Gastrocnemius medialis (tissue), 4 donors: ENCODE results near the gene CCDC47. TPM values are rescaled to one million over a fixed set of nuclear protein-coding genes. Genes with fewer than 3 reads are reported as not detected.

Experiments
- ATAC-seq, 2 donors: fragments of 150-250 bp; one replicate each; pipeline ENCODE4 v1.9.1; 2016
- DNase-seq, 2 donors: peaks; one replicate each; pipeline ENCODE4 v3.0.0-alpha.2; 2019
- H3K27ac ChIP-seq, 4 donors: fragments of 200-600 bp; sonication (generic); 1 replicate in 1 of 4; 2 replicates in 3 of 4; pipeline ENCODE4 v1.5.1; 2016 to 2018; ENCODE audit warnings: mild to moderate bottlenecking in 2 of 4, moderate library complexity in 1 of 4
- H3K27me3 ChIP-seq, 3 donors: fragments of 200-600 bp; sonication (generic) in 2 of 3; 1 replicate in 1 of 3; 2 replicates in 2 of 3; pipeline versions ENCODE4 v1.5.1 to v1.6.0; 2016 to 2019; ENCODE audit warnings: mild to moderate bottlenecking in 1 of 3, moderate library complexity in 1 of 3
- H3K36me3 ChIP-seq, 2 donors: fragments of 200-600 bp; sonication (generic) in 1 of 2; one replicate each; pipeline ENCODE4 v1.5.1; 2017 to 2018
- H3K4me1 ChIP-seq, 2 donors: fragments of 200-600 bp; sonication (generic) in 1 of 2; one replicate each; pipeline ENCODE4 v1.5.1; 2016 to 2017; ENCODE audit warnings: mild to moderate bottlenecking in 2 of 2
- H3K4me3 ChIP-seq, 4 donors: fragments of 200-600 bp; sonication (generic) in 3 of 4; 1 replicate in 1 of 4; 2 replicates in 3 of 4; pipeline ENCODE4 v1.5.1; 2016 to 2019; ENCODE audit warnings: mild to moderate bottlenecking in 2 of 4
- H3K9me3 ChIP-seq, 3 donors: fragments of 200-600 bp; sonication (generic) in 2 of 3; 1 replicate in 1 of 3; 2 replicates in 2 of 3; pipeline ENCODE4 v1.5.1; 2016 to 2019
- CTCF ChIP-seq, 5 experiments: fragments of 450-650 bp in 3 of 5; fragments of 200-600 bp in 2 of 5; sonication (generic) in 2 of 5; IDR thresholded peaks in 4 of 5; conservative IDR thresholded peaks in 1 of 5; 1 replicate in 4 of 5; 2 replicates in 1 of 5; pipeline ENCODE4 v1.5.1; 2016 to 2019; ENCODE audit warnings: antibody characterized with exemption in 5 of 5, mild to moderate bottlenecking in 3 of 5, moderate library complexity in 3 of 5
- POLR2A ChIP-seq, 2 donors: fragments of 450-650 bp; IDR thresholded peaks; one replicate each; pipeline ENCODE4 v1.6.1; 2017; ENCODE audit warnings: antibody characterized with exemption in 2 of 2, mild to moderate bottlenecking in 2 of 2, moderate library complexity in 2 of 2
- in situ Hi-C, 4 donors: fragments of 200-750 bp; cut with MboI; loops; one replicate each; pipeline versions ENCODE4 v1.15.0 to v1.8.0; 2017; ENCODE audit warnings: low sequenced_read_pairs in 4 of 4
- intact Hi-C: fragments of 100-400 bp; cut with DNase I; formaldehyde crosslinking; loops from one replicate; pipeline ENCODE4 v1.15.1; 2023; ENCODE audit warnings: low total_unique reads
- total RNA-seq, 4 donors: library from RNA; depleted of rRNA; stranded (reverse); fragments of >200 nt; gene quantifications; one replicate each; pipeline versions ENCODE4 v1.1.0 to v1.2.3, GENCODE V29; 2016

CCDC47 gene
- total RNA-seq, 4 donors from 2014 or later, result 81.0 to 110 (median 86.8) TPM

GRCh38 chr17:63768433-63768832, 5.0 kb downstream of the CCDC47 start:
- in situ Hi-C loops (no loop called here), intact Hi-C loops (no loop called here)
- TF ChIP-seq POLR2A (IDR thresholded peaks at IDR 0.05) (no peak), CTCF (IDR thresholded peaks at IDR 0.05 in 4 of 5, conservative IDR thresholded peaks at IDR 0.05 in 1 of 5) (no peak)
- ATAC-seq (no peak), DNase-seq (no peak)
- Histone ChIP-seq H3K4me3 (no peak overlapping the region), H3K4me1 (peaks cover 16 to 25% of the 10 kb centered on the region in 2 donors), H3K27me3 (no peaks in the 10 kb centered on the region), H3K36me3 (peaks cover 0 to 18% of the 10 kb centered on the region in 2 donors), H3K27ac (peak overlapping the region in 1 of 4 donors; percentile 6), H3K9me3 (no peaks in the 10 kb centered on the region)

GRCh38 chr17:63766754-63767153, 6.6 kb downstream of the CCDC47 start:
- H3K36me3 ChIP-seq, result peaks cover 0 to 34% of the 10 kb centered on the region in 2 donors
- ATAC-seq (no peak), DNase-seq (no peak)
- no peaks in the 10 kb centered on the region for H3K27me3 ChIP-seq
- peaks cover 6 to 14% of the 10 kb centered on the region in 2 donors for H3K4me1 ChIP-seq
- no peak overlapping the region for H3K27ac ChIP-seq
- no peak for TF ChIP-seq CTCF (IDR thresholded peaks at IDR 0.05 in 4 of 5, conservative IDR thresholded peaks at IDR 0.05 in 1 of 5)
- no peak for TF ChIP-seq POLR2A (IDR thresholded peaks at IDR 0.05)
- no peak overlapping the region for H3K4me3 ChIP-seq
- H3K9me3 ChIP-seq, result no peaks in the 10 kb centered on the region
- in situ Hi-C loops (no loop called here), intact Hi-C loops (no loop called here)

DNA sequence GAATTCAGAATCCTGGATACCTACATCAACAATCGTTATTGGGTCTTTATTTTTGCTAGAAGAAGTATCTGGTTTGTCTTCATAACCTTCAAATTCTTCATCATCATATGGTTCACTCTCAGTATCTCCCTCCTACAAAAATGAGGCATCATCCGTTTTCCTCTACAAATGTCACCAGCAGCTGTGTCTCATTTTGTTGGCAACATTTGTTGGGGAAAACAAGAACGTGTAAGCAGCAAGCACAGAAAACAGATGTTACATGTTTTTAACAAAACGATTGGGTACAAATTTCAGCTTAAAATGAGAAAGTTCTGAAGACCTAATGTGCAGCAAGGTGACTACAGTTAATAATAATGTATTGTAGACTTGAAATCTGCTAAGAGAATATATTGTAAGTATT, 8.7 kb downstream of the CCDC47 start:
- no peak for DNase-seq
- Histone ChIP-seq H3K27me3 (no peaks in the 10 kb centered on the region), H3K36me3 (peaks cover 0 to 54% of the 10 kb centered on the region in 2 donors), H3K4me1 (peaks cover 0 to 6% of the 10 kb centered on the region in 2 donors), H3K4me3 (no peak overlapping the region), H3K27ac (no peak overlapping the region), H3K9me3 (no peaks in the 10 kb centered on the region)
- in situ Hi-C loops, result no loop called here
- TF ChIP-seq CTCF (IDR thresholded peaks at IDR 0.05 in 4 of 5, conservative IDR thresholded peaks at IDR 0.05 in 1 of 5), result no peak
- TF ChIP-seq POLR2A (IDR thresholded peaks at IDR 0.05), result no peak
- ATAC-seq, result no peak
- intact Hi-C loops, result no loop called here

DNA sequence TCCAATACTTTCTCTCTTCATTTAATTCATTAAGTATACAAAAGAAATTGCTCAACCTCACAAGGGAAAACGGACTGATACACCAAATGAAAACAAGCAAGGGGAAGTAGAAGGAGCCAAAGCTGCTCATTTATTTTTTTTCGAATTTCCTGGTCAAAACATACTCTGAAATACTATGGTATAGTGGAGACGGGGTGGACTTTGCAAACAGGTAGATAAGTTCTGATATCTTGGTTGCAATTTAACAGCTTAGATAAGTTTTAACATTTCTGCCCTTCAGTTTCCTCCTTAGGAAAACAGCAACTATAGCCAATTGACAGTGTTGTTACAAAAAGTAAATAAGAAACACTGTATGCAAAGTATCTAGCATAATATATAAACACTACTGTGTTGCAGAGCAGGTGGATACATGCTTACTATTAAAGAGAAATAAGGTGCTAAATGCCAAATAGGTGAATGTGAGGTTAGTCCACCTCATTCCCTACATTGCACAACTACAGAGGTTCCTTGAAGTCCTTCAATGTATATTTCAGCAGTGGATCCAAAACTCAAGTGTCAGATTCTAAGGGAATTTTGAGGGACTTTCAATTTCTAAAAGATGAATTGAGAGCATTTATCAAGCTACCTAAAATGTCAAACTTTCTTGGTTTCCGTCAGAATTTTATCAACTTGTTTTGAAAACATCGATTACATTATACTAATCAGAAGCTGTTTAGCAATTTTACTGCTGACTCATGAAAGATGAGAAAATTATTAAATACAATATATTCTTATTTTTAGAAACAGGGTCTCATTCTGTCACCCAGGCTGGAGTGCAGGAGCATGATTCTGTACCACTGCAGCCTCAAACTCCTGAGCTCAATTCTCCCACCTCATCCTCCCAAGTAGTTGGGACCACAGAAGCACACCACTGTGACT, 11.0 kb downstream of the CCDC47 start:
- in situ Hi-C loops (no loop called here), intact Hi-C loops (no loop called here)
- Histone ChIP-seq H3K4me1 (peaks cover 0 to 6% of the 10 kb centered on the region in 2 donors), H3K36me3 (peaks cover 0 to 72% of the 10 kb centered on the region in 2 donors), H3K4me3 (no peak overlapping the region), H3K27ac (no peak overlapping the region), H3K27me3 (no peaks in the 10 kb centered on the region), H3K9me3 (no peaks in the 10 kb centered on the region)
- TF ChIP-seq POLR2A (IDR thresholded peaks at IDR 0.05) (no peak), CTCF (IDR thresholded peaks at IDR 0.05 in 4 of 5, conservative IDR thresholded peaks at IDR 0.05 in 1 of 5) (no peak)
- ATAC-seq, result no peak
- no peak for DNase-seq
